Suprapubic skin (tissue), 4 donors: ENCODE measurements around the gene ACOT11. TPM values are rescaled to one million over a fixed set of nuclear protein-coding genes. Genes with fewer than 3 reads are reported as not detected.
"Not testable (repeated sequence)": the region's sequence is repeated elsewhere in the genome, so short reads cannot be mapped to it uniquely, and the experiment has no call there.

Source experiments
- DNase-seq, 2 donors: peaks; one replicate each; pipeline ENCODE4 v3.0.0-alpha.2; 2019; ENCODE audit warnings: low spot score in 2 of 2
- H3K27ac ChIP-seq: fragments of 200-600 bp; sonication (generic); one replicate; pipeline ENCODE4 v1.5.1; 2019
- H3K27me3 ChIP-seq: fragments of 200-600 bp; sonication (generic); one replicate; pipeline ENCODE4 v1.5.1; 2019
- H3K36me3 ChIP-seq: fragments of 200-600 bp; sonication (generic); one replicate; pipeline ENCODE4 v1.5.1; 2019
- H3K4me1 ChIP-seq: fragments of 200-600 bp; sonication (generic); one replicate; pipeline ENCODE4 v1.5.1; 2019
- H3K4me3 ChIP-seq: fragments of 200-600 bp; sonication (generic); one replicate; pipeline ENCODE4 v1.5.1; 2019; ENCODE audit warnings: mild to moderate bottlenecking
- H3K9me3 ChIP-seq: fragments of 200-600 bp; sonication (generic); one replicate; pipeline ENCODE4 v1.5.1; 2019
- EP300 ChIP-seq: sonication (generic); formaldehyde crosslinking; IDR thresholded peaks from one replicate; pipeline ENCODE4 v1.6.1; 2017; ENCODE audit warnings: antibody characterized with exemption
- POLR2A ChIP-seq, 2 donors: fragments of 450-650 bp; IDR thresholded peaks; one replicate each; pipeline ENCODE4 v1.6.1; 2017; ENCODE audit warnings: antibody characterized with exemption in 2 of 2, mild to moderate bottlenecking in 2 of 2, moderate library complexity in 2 of 2
- POLR2AphosphoS5 ChIP-seq, 3 donors: sonication (generic); formaldehyde crosslinking; IDR thresholded peaks; one replicate each; pipeline ENCODE4 v1.6.1; 2017; ENCODE audit warnings: antibody characterized with exemption in 3 of 3
- whole genome bisulfite sequencing: methylation state at CpG from one replicate; pipeline ENCODE4 v1.1.5; 2018; 5-methylcytosine and 5-hydroxymethylcytosine counted together
- total RNA-seq, 4 donors: library from RNA; depleted of rRNA; stranded (reverse); fragments of >200 nt; gene quantifications; one replicate each; pipeline ENCODE4 v1.1.0, GENCODE V29; 2016
- TF ChIP-seq, protein P1 (sequence below), 2 donors: fragments of 200-600 bp in 1 of 2; fragments of 450-650 bp in 1 of 2; sonication (generic) in 1 of 2; IDR thresholded peaks; one replicate each; pipeline ENCODE4 v1.5.1; 2016 to 2019; ENCODE audit warnings: antibody characterized with exemption in 2 of 2, mild to moderate bottlenecking in 1 of 2, moderate library complexity in 1 of 2

The ACOT11 gene
- total RNA-seq, 4 donors from 2014 or later: 4.7 to 8.5 (median 6.9) TPM

DNA sequence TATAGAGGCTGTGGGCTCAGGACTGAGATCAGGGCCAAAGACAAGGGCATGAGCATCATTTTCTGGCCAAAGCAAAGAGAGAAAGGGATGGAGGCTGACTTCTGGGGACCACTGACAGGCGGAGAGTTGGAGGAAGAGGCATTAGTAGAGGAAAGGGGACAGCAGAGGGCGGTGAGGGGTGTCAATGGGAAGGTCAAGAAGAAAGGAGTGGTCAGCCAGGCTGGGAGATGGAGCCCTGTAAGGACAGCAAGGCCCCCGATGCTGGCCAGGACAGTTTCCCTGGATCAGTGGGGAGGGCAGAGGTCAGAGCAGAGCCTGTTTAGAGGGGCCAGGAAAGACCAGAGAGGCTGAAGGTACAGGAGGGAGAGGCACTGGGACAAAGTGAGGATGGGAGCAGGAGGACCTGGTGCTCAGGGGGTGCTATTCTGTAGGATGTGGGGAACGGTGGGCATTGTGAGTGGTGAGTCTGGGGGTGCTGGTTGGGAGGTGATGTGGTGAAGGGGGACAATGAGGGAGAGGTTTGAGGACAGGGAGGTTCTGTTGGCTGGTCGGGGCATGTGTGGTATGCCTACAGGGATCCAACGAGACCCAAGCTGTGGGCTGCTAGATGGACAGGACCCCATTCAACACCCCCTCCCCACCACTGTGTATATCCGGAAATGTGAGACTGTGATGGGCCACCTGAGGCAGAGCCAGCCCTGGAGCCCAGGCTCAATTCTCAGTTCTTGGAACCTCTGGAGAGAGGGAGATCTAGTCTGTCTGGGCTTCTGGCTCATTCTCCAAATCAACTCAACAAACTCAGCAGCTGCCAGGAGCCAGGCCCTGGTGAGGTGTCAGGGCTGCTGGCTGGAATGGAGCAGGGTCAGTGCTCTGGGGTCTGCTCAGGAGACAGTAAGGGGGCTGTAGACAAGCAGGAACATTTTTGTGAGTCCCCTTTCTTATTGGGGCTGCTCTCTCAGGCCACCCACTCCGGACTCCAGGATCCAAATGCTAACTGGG lies 76.7 kb downstream of the ACOT11 start:
- no peaks in the 10 kb centered on the region for H3K4me1 ChIP-seq
- no peak overlapping the region for H3K27ac ChIP-seq
- TF ChIP-seq, protein P1, sequence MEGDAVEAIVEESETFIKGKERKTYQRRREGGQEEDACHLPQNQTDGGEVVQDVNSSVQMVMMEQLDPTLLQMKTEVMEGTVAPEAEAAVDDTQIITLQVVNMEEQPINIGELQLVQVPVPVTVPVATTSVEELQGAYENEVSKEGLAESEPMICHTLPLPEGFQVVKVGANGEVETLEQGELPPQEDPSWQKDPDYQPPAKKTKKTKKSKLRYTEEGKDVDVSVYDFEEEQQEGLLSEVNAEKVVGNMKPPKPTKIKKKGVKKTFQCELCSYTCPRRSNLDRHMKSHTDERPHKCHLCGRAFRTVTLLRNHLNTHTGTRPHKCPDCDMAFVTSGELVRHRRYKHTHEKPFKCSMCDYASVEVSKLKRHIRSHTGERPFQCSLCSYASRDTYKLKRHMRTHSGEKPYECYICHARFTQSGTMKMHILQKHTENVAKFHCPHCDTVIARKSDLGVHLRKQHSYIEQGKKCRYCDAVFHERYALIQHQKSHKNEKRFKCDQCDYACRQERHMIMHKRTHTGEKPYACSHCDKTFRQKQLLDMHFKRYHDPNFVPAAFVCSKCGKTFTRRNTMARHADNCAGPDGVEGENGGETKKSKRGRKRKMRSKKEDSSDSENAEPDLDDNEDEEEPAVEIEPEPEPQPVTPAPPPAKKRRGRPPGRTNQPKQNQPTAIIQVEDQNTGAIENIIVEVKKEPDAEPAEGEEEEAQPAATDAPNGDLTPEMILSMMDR (IDR thresholded peaks at IDR 0.05): no peak
- TF ChIP-seq POLR2A (IDR thresholded peaks at IDR 0.05) (no peak), EP300 (no peak), POLR2AphosphoS5 (IDR thresholded peaks at IDR 0.05) (no peak)
- DNase-seq: peak in 1 of 2 donors; percentile 44
- 85% methylated on average over 8 of the region's 8 CpGs for WGBS
- H3K9me3 ChIP-seq: no peaks in the 10 kb centered on the region
- no peak overlapping the region for H3K4me3 ChIP-seq
- no peaks in the 10 kb centered on the region for H3K27me3 ChIP-seq
- no peaks in the 10 kb centered on the region for H3K36me3 ChIP-seq

DNA sequence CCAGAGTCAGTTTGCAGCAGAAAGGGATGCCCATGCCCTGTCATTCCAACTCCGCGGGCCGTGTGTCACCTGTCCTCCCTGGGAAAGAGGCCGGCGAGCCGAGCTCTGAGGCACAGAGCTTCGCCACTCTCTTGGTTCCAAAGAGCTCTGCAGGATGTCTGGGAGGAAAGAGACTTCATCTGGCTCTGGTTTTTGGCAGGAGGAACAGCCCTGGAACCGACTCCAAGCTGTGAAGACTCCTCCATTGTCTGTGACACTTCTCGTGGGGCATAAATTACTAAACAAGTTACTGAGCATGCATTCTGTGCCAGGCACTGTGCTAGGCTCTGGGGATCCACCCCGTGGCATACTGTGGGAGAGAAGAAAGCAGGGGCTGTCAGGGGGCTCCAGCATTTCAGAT lies 79.2 kb downstream of the ACOT11 start:
- WGBS: 8% methylated on average over 1 of the region's 10 CpGs
- no peak for DNase-seq
- TF ChIP-seq POLR2A (IDR thresholded peaks at IDR 0.05): no peak
- TF ChIP-seq POLR2AphosphoS5 (IDR thresholded peaks at IDR 0.05): no peak
- no peak for TF ChIP-seq EP300
- TF ChIP-seq, protein P1 (IDR thresholded peaks at IDR 0.05): no peak
- H3K9me3 ChIP-seq: no peaks in the 10 kb centered on the region
- H3K36me3 ChIP-seq: no peaks in the 10 kb centered on the region
- no peak overlapping the region for H3K4me3 ChIP-seq
- H3K4me1 ChIP-seq: no peaks in the 10 kb centered on the region
- H3K27ac ChIP-seq: no peak overlapping the region
- H3K27me3 ChIP-seq: no peaks in the 10 kb centered on the region

DNA sequence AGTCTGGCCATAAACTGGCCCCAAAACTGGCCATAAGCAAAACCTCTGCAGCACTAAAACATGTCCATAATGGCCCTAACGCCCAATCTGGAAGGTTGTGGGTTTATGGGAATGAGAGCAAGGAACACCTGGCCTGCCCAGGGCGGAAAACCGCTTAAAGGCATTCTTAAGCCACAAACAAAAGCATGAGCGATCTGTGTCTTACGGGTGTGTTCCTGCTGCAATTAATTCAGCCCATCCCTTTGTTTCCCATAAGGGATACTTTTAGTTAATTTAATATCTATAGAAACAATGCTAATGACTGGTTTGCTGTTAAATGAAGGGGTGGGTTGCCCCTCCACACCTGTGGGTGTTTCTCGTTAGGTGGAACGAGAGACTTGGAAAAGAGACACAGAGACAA lies 87.8 kb downstream of the ACOT11 start:
- H3K36me3 ChIP-seq, H3K4me1 ChIP-seq, H3K27ac ChIP-seq, H3K9me3 ChIP-seq, H3K4me3 ChIP-seq, H3K27me3 ChIP-seq, DNase-seq: not testable (repeated sequence)
- 95% methylated on average over 7 of the region's 7 CpGs for WGBS

DNA sequence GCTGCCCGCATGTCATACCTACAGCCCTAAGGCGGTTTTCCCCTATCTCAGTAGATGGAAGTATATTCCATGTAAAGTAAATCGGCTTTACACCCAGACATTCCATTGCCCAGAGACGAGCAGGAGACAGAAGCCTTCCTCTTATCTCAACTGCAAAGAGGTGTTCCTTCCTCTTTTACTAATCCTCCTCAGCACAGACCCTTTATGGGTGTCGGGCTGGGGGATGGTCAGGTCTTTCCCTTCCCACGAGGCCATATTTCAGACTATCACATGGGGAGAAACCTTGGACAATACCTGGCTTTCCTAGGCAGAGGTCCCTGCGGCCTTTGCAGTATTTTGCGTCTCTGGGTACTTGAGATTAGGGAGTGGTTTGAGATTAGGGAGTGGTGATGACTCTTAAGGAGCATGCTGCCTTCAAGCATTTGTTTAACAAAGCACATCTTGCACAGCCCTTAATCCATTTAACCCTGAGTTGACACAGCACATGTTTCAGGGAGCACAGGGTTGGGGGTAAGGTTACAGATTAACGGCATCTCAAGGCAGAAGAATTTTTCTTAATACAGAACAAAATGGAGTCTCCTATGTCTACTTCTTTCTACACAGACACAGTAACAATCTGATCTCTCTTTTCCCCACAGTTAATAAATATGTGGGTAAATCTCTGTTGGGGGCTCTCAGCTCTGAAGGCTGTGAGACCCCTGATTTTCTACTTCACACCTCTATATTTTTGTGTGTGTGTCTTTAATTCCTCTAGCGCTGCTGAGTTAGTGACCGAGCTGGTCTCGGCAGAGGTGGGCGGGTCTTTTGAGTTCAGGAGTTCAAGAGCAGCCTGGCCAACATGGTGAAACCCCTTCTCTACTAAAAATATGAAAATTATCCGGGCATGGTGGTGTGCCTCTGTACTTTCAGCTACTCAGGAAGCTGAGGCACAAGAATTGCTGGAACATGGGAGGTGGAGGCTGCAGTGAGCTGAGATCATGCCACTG lies 88.7 kb downstream of the ACOT11 start:
- not testable (repeated sequence) for H3K9me3 ChIP-seq, H3K36me3 ChIP-seq, H3K27ac ChIP-seq, DNase-seq, H3K4me1 ChIP-seq, H3K4me3 ChIP-seq, H3K27me3 ChIP-seq
- 67% methylated on average over 14 of the region's 14 CpGs for WGBS

DNA sequence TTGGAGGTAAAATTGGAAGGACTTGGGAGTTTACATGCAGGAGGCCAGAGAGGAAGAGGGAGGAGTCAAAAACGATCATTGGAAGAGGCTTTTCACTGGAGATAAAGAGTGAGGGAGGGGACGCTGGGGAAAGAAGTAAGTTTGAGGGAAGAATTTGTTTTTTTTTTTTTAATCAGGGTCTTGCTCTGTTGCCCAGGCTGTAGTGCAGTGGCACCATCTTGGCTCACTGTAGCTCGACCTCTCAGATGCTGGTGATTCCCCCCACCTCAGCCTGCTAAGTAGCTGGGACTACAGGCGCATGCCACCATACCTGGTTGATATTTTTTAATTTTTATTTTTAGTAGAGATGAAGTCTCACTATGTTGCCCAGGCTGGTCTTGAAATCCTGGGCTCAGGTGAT lies 92.3 kb downstream of the ACOT11 start:
- Histone ChIP-seq H3K27ac (no peak overlapping the region), H3K4me1 (peaks cover 3% of the 10 kb centered on the region), H3K27me3 (no peaks in the 10 kb centered on the region), H3K36me3 (no peaks in the 10 kb centered on the region), H3K9me3 (peaks cover 12% of the 10 kb centered on the region), H3K4me3 (no peak overlapping the region)
- TF ChIP-seq EP300: no peak
- no peak for TF ChIP-seq POLR2A (IDR thresholded peaks at IDR 0.05)
- no peak for TF ChIP-seq POLR2AphosphoS5 (IDR thresholded peaks at IDR 0.05)
- TF ChIP-seq, protein P1 (IDR thresholded peaks at IDR 0.05): no peak
- DNase-seq: no peak
- WGBS: 58% methylated on average over 4 of the region's 4 CpGs
